Activated T-helper 9 cell treated with anti-CD3 and anti-CD28 coated beads, Interleukin-2, amount 50 U/mL, for 16 hours (primary cell): ENCODE data around the gene SNX9.
"Not testable (repeated sequence)": the region's sequence is repeated elsewhere in the genome, so short reads cannot be mapped to it uniquely, and the experiment has no call there.

Source experiments
- DNase-seq: peaks from one replicate; pipeline ENCODE4 v3.0.0-alpha.2; 2020; ENCODE audit warnings: low read depth

The SNX9 gene

GRCh38 chr6:157823001-157823527 is at the start of gene SNX9:
SNX9 (plus strand) TSS chr6:157823246; CDS start chr6:157823435, 189 bp downstream.
- peak; percentile 69 for DNase-seq

- no peak for DNase-seq
Measured at GRCh38 chr6:157773248-157773773, 49.7 kb upstream of the SNX9 start.

- no peak for DNase-seq
Measured at GRCh38 chr6:157774153-157775135, 48.6 kb upstream of the SNX9 start.

- DNase-seq: no peak
Measured at GRCh38 chr6:157775376-157775775, 47.7 kb upstream of the SNX9 start.

- DNase-seq: no peak
Measured at GRCh38 chr6:157777344-157777743, 45.7 kb upstream of the SNX9 start.

- DNase-seq: no peak
Measured at GRCh38 chr6:157778719-157779118, 44.3 kb upstream of the SNX9 start.

GRCh38 chr6:157779705-157780604 is 43.1 kb upstream of the SNX9 start:
- DNase-seq: no peak

- no peak for DNase-seq
Measured at GRCh38 chr6:157785636-157786035, 37.4 kb upstream of the SNX9 start.

- no peak for DNase-seq
Measured at GRCh38 chr6:157786221-157786620, 36.8 kb upstream of the SNX9 start.

- DNase-seq: no peak
Measured at GRCh38 chr6:157787080-157787479, 36.0 kb upstream of the SNX9 start.

GRCh38 chr6:157788180-157788579 is 34.9 kb upstream of the SNX9 start:
- no peak for DNase-seq

- DNase-seq: no peak
Measured at GRCh38 chr6:157789297-157789696, 33.7 kb upstream of the SNX9 start.

GRCh38 chr6:157789861-157790260 is 33.2 kb upstream of the SNX9 start:
- DNase-seq: no peak

- DNase-seq: no peak
Measured at GRCh38 chr6:157790548-157791160, 32.4 kb upstream of the SNX9 start.

GRCh38 chr6:157791450-157791849 is 31.6 kb upstream of the SNX9 start:
- DNase-seq: no peak

- DNase-seq: no peak
Measured at GRCh38 chr6:157792671-157793070, 30.4 kb upstream of the SNX9 start.

- DNase-seq: not testable (repeated sequence)
Measured at GRCh38 chr6:157794012-157794411, 29.0 kb upstream of the SNX9 start.

GRCh38 chr6:157795841-157796240 is 27.2 kb upstream of the SNX9 start:
- no peak for DNase-seq

- no peak for DNase-seq
Measured at GRCh38 chr6:157798851-157799250, 24.2 kb upstream of the SNX9 start.

- DNase-seq: not testable (repeated sequence)
Measured at GRCh38 chr6:157799561-157799960, 23.5 kb upstream of the SNX9 start.

GRCh38 chr6:157800420-157801237 is 22.4 kb upstream of the SNX9 start:
- DNase-seq: no peak
